T-cell (primary cell): ENCODE data around the gene KRTAP5-1. TPM values are rescaled to one million over a fixed set of nuclear protein-coding genes. Genes with fewer than 3 reads are reported as not detected.
"Not testable (repeated sequence)": the region's sequence is repeated elsewhere in the genome, so short reads cannot be mapped to it uniquely, and the experiment has no call there.

ENCODE experiments used
- ATAC-seq, 4 experiments: fragments of 200-7000 bp in 3 of 4; fragments of 150-1000 bp in 1 of 4; cut with Tn5 transposase; replicated peaks in 1 of 4; 1 replicate in 3 of 4; 2 replicates in 1 of 4; pipeline ENCODE4 v1.10.0; 2021; ENCODE audit warnings: moderate library complexity in 3 of 4, mild to moderate bottlenecking in 2 of 4, moderate number of reproducible peaks in 1 of 4
- CTCF ChIA-PET, 2 donors: fragments of 300-600 bp; sonication (Branson Sonifier 250); formaldehyde crosslinking; loops; one replicate each; lab custom pipeline; 2022; ENCODE audit warnings: antibody characterized with exemption in 2 of 2; lab: Charles Lee
- POLR2A ChIA-PET, 2 donors: fragments of 300-600 bp; sonication (Branson Sonifier 250); formaldehyde crosslinking; loops; one replicate each; lab custom pipeline; 2022; ENCODE audit warnings: antibody characterized with exemption in 2 of 2; lab: Charles Lee
- DNase-seq, 35 experiments: peaks; one replicate each; pipeline versions ENCODE4 v3.0.0 to v3.0.0-alpha.2; 2013 to 2023
- H3K27ac ChIP-seq: one replicate; pipeline ENCODE4 v1.5.1; 2013; ENCODE audit warnings: low read length
- H3K27me3 ChIP-seq, 2 experiments: replicated peaks in 1 of 2; 1 replicate in 1 of 2; 2 replicates in 1 of 2; pipeline versions ENCODE4 v1.6.1 to v1.7.0; 2013; ENCODE audit warnings: low read length in 1 of 2, mixed read lengths in 1 of 2; ENCODE audit not compliant: control insufficient read depth in 2 of 2, insufficient read depth in 2 of 2; ENCODE audit errors: extremely low read depth in 1 of 2
- H3K36me3 ChIP-seq, 2 donors: 1 replicate in 1 of 2; 2 replicates in 1 of 2; pipeline versions ENCODE4 v1.6.1 to v1.7.0; 2013; ENCODE audit warnings: low read length in 1 of 2; ENCODE audit not compliant: control insufficient read depth in 2 of 2, insufficient read depth in 1 of 2; ENCODE audit errors: extremely low read depth in 1 of 2
- H3K4me1 ChIP-seq, 2 experiments: 1 replicate in 1 of 2; 2 replicates in 1 of 2; pipeline versions ENCODE4 v1.6.1 to v1.7.0; 2013; ENCODE audit warnings: low read length in 2 of 2, mixed read lengths in 1 of 2; ENCODE audit not compliant: insufficient read depth in 2 of 2, control insufficient read depth in 1 of 2; ENCODE audit errors: extremely low read depth in 1 of 2
- H3K4me3 ChIP-seq, 2 donors: 1 replicate in 1 of 2; 2 replicates in 1 of 2; pipeline versions ENCODE4 v1.5.1 to v1.7.0; 2013; ENCODE audit warnings: mild to moderate bottlenecking in 2 of 2, low read length in 1 of 2, moderate library complexity in 1 of 2; ENCODE audit not compliant: control insufficient read depth in 1 of 2; ENCODE audit errors: extremely low read depth in 1 of 2
- H3K9me3 ChIP-seq: 2 replicates; pipeline ENCODE4 v1.7.0; 2013
- H3K27ac Mint-ChIP-seq, 2 donors: one replicate each; pipeline ENCODE4 v1.8.0; 2020 to 2021; ENCODE audit warnings: mild to moderate bottlenecking in 2 of 2, mixed read lengths in 2 of 2
- H3K27me3 Mint-ChIP-seq, 2 donors: one replicate each; pipeline ENCODE4 v1.8.0; 2021 to 2022; ENCODE audit warnings: mixed read lengths in 2 of 2
- H3K36me3 Mint-ChIP-seq: one replicate; pipeline ENCODE4 v1.8.0; 2021; ENCODE audit warnings: mixed read lengths
- H3K4me1 Mint-ChIP-seq, 3 donors: one replicate each; pipeline ENCODE4 v1.8.0; 2020 to 2022; ENCODE audit warnings: mixed read lengths in 3 of 3, mild to moderate bottlenecking in 1 of 3
- H3K4me3 Mint-ChIP-seq, 3 donors: one replicate each; pipeline ENCODE4 v1.8.0; 2020 to 2022; ENCODE audit warnings: mild to moderate bottlenecking in 3 of 3, mixed read lengths in 3 of 3, moderate library complexity in 3 of 3
- H3K9me3 Mint-ChIP-seq, 3 donors: one replicate each; pipeline ENCODE4 v1.8.0; 2020 to 2022; ENCODE audit warnings: mixed read lengths in 3 of 3
- WGBS: methylation state at CpG from one replicate; pipeline ENCODE4 v1.1.5; 2013; ENCODE audit warnings: missing lambda C conversion rate; ENCODE audit not compliant: insufficient coverage; 5-methylcytosine and 5-hydroxymethylcytosine counted together
- total RNA-seq, 35 experiments: library from RNA in 6 of 35; stranded (reverse) in 6 of 35; fragments of 120-200 nt in 1 of 35; gene quantifications; one replicate each; pipeline versions ENCODE4 v1.2.1 to v1.2.4 and lab custom pipeline; 2013 to 2026

KRTAP5-1 gene
- total RNA-seq, 5 donors from 2014 or later (not counting 1 experiment from before 2014, with no cell fraction given) = not detected

- H3K27ac ChIP-seq, H3K36me3 ChIP-seq, H3K27me3 ChIP-seq, H3K4me3 ChIP-seq, H3K9me3 ChIP-seq, H3K36me3 Mint-ChIP-seq, DNase-seq, H3K27ac Mint-ChIP-seq, H3K27me3 Mint-ChIP-seq, ATAC-seq, H3K9me3 Mint-ChIP-seq: not testable (repeated sequence)
- Mint-ChIP-seq H3K4me1 (peaks cover 8 to 13% (median 11%) of the 10 kb centered on the region in 3 donors), H3K4me3 (peak overlapping the region; percentile 47 to 84 (median 57))
- WGBS = 86% methylated on average over 15 of the region's 16 CpGs
- POLR2A ChIA-PET = interaction anchor here in 1 of 2 donors (0.7 kb wide), 1 partner anchor 262 kb away, joined by 3 read pairs; no protein-coding TSS in a partner anchor
- H3K4me1 ChIP-seq = peaks cover 8 to 28% of the 10 kb centered on the region in 2 experiments
- CTCF ChIA-PET = interaction anchor here (0.6 to 2.7 kb wide), 8 partner anchors 10 to 1781 kb away, joined by 3 to 43 read pairs (median 4); no protein-coding TSS in a partner anchor
These were observed 9.3 kb downstream of the KRTAP5-1 start for GRCh38 chr11:1575756-1576155.

- ChIA-PET POLR2A (interaction anchor here (0.5 to 0.6 kb wide), 3 partner anchors 11 to 29 kb away, joined by 3 to 6 read pairs (median 3); no protein-coding TSS in a partner anchor), CTCF (interaction anchor here (0.5 to 2.7 kb wide), 13 partner anchors 9 to 961 kb away, joined by 3 to 43 read pairs (median 3); no protein-coding TSS in a partner anchor)
- Histone ChIP-seq H3K27me3 (peaks cover 2 to 14% of the 10 kb centered on the region in 2 experiments), H3K4me1 (peaks cover 10 to 37% of the 10 kb centered on the region in 2 experiments), H3K9me3 (no peaks in the 10 kb centered on the region), H3K27ac (no peak overlapping the region), H3K36me3 (no peaks in the 10 kb centered on the region), H3K4me3 (no peak overlapping the region)
- 19% methylated on average over 4 of the region's 7 CpGs for WGBS
- Mint-ChIP-seq H3K9me3 (peaks cover 0 to 7% (median 4%) of the 10 kb centered on the region in 3 donors), H3K36me3 (peaks cover 4% of the 10 kb centered on the region), H3K27me3 (no peaks in the 10 kb centered on the region), H3K4me1 (peaks cover 15 to 19% (median 18%) of the 10 kb centered on the region in 3 donors), H3K4me3 (peak overlapping the region; percentile 54 to 84 (median 57)), H3K27ac (no peak overlapping the region)
- DNase-seq = no peak
- no peak for ATAC-seq
These were observed 10.2 kb downstream of the KRTAP5-1 start for GRCh38 chr11:1574933-1575242.

- Mint-ChIP-seq H3K36me3 (peaks cover 4% of the 10 kb centered on the region), H3K4me3 (peak overlapping the region; percentile 73 to 84 (median 79)), H3K27ac (peak overlapping the region; percentile 78 to 80), H3K27me3 (peaks cover 0 to 1% of the 10 kb centered on the region in 2 donors), H3K9me3 (peaks cover 0 to 7% (median 4%) of the 10 kb centered on the region in 3 donors), H3K4me1 (peaks cover 19 to 24% (median 23%) of the 10 kb centered on the region in 3 donors)
- ChIA-PET CTCF (interaction anchor here (0.7 to 2.7 kb wide), 11 partner anchors 9 to 960 kb away, joined by 3 to 43 read pairs (median 5); no protein-coding TSS in a partner anchor), POLR2A (interaction anchor here (0.5 to 0.6 kb wide), 2 partner anchors 11 to 19 kb away, joined by 3 read pairs; no protein-coding TSS in a partner anchor)
- Histone ChIP-seq H3K9me3 (no peaks in the 10 kb centered on the region), H3K4me3 (peak overlapping the region; percentile 26 to 56), H3K27me3 (peaks cover 2 to 16% of the 10 kb centered on the region in 2 experiments), H3K4me1 (peaks cover 12 to 42% of the 10 kb centered on the region in 2 experiments), H3K27ac (peak overlapping the region; percentile 89), H3K36me3 (no peaks in the 10 kb centered on the region)
- WGBS = under 1% methylated on average over 61 of the region's 64 CpGs
- ATAC-seq (peak; percentile 42 to 57 (median 54)), DNase-seq (peak in 29 of 35 experiments; percentile 35 to 81 (median 57))
These were observed 10.7 kb downstream of the KRTAP5-1 start for GRCh38 chr11:1574238-1574932.

GRCh38 chr11:1573903-1574237 is 11.2 kb downstream of the KRTAP5-1 start:
- Histone ChIP-seq H3K27me3 (peaks cover 2 to 16% of the 10 kb centered on the region in 2 experiments), H3K9me3 (no peaks in the 10 kb centered on the region), H3K36me3 (no peaks in the 10 kb centered on the region), H3K4me1 (peaks cover 12 to 47% of the 10 kb centered on the region in 2 experiments), H3K4me3 (peak overlapping the region; percentile 26 to 56), H3K27ac (peak overlapping the region; percentile 89)
- DNase-seq (no peak), ATAC-seq (peak in 2 of 4 experiments; percentile 0)
- Mint-ChIP-seq H3K36me3 (peaks cover 4% of the 10 kb centered on the region), H3K9me3 (peaks cover 0 to 6% (median 4%) of the 10 kb centered on the region in 3 donors), H3K4me3 (peak overlapping the region; percentile 73 to 84 (median 79)), H3K27me3 (peaks cover 0 to 1% of the 10 kb centered on the region in 2 donors), H3K4me1 (peaks cover 22 to 27% (median 26%) of the 10 kb centered on the region in 3 donors), H3K27ac (peak overlapping the region; percentile 78 to 80)
- ChIA-PET POLR2A (no interaction called here), CTCF (interaction anchor here (0.6 to 2.7 kb wide), 7 partner anchors 16 to 1073 kb away, joined by 3 to 43 read pairs (median 5); no protein-coding TSS in a partner anchor)
- WGBS = 4% methylated on average over 7 of the region's 7 CpGs

- H3K27ac ChIP-seq = peak overlapping the region; percentile 89
- peaks cover 12 to 53% of the 10 kb centered on the region in 2 experiments for H3K4me1 ChIP-seq
- Mint-ChIP-seq H3K4me1 (peaks cover 26 to 30% (median 27%) of the 10 kb centered on the region in 3 donors), H3K9me3 (peaks cover 0 to 3% (median 2%) of the 10 kb centered on the region in 3 donors), H3K27me3 (peaks cover 0 to 1% of the 10 kb centered on the region in 2 donors), H3K4me3 (peak overlapping the region; percentile 73 to 84 (median 79)), H3K27ac (peak overlapping the region; percentile 78 to 80), H3K36me3 (peaks cover 3% of the 10 kb centered on the region)
- DNase-seq = peak in 10 of 35 experiments; percentile 20 to 69 (median 37)
- H3K9me3 ChIP-seq = no peaks in the 10 kb centered on the region
- POLR2A ChIA-PET = interaction anchor here in 1 of 2 donors (0.9 kb wide), 1 partner anchor 27 kb away, joined by 3 read pairs; no protein-coding TSS in a partner anchor
- H3K36me3 ChIP-seq = no peaks in the 10 kb centered on the region
- peaks cover 2 to 16% of the 10 kb centered on the region in 2 experiments for H3K27me3 ChIP-seq
- ATAC-seq = peak in 3 of 4 experiments; percentile 2 to 3 (median 2)
- 4% methylated on average over 15 of the region's 37 CpGs for WGBS
- CTCF ChIA-PET = interaction anchor here (0.6 to 2.7 kb wide), 6 partner anchors 15 to 1073 kb away, joined by 3 to 43 read pairs (median 4); no protein-coding TSS in a partner anchor
- peak overlapping the region; percentile 15 to 56 for H3K4me3 ChIP-seq
These were observed 11.8 kb downstream of the KRTAP5-1 start for GRCh38 chr11:1573077-1573902.
